Measurements from ENCODE around the gene KCNH2. TPM values are rescaled to one million over a fixed set of nuclear protein-coding genes. Genes with fewer than 3 reads are reported as not detected.

The KCNH2 gene
- total RNA-seq, 1 experiment from 2014 or later: 1.8 TPM

DNA sequence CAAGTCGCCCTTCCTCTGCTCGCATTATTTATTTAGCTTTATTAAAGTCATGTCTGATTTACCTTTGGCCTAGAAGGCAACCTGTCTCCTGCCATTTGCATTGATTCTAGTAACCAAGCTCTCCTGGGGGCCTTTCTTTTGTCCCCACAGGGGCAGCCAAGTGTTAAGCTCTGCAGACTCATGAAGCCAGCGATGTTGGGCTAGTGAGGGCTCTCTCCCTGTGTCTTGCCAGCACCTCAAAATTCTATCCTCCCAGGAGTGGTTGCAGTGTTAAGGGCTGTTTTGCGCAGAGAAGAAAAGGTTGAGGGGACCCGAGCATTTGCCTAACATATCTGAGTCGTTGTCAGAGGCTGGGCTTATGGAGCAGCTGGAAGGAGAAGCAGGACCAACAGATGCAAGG, 63.9 kb downstream of the KCNH2 start:
- ATAC-seq: no peak
- TF ChIP-seq TCF7L2 (IDR thresholded peaks at IDR 0.05; ENCODE audit: low read depth, low read length): no peak
- TF ChIP-seq, protein P1, sequence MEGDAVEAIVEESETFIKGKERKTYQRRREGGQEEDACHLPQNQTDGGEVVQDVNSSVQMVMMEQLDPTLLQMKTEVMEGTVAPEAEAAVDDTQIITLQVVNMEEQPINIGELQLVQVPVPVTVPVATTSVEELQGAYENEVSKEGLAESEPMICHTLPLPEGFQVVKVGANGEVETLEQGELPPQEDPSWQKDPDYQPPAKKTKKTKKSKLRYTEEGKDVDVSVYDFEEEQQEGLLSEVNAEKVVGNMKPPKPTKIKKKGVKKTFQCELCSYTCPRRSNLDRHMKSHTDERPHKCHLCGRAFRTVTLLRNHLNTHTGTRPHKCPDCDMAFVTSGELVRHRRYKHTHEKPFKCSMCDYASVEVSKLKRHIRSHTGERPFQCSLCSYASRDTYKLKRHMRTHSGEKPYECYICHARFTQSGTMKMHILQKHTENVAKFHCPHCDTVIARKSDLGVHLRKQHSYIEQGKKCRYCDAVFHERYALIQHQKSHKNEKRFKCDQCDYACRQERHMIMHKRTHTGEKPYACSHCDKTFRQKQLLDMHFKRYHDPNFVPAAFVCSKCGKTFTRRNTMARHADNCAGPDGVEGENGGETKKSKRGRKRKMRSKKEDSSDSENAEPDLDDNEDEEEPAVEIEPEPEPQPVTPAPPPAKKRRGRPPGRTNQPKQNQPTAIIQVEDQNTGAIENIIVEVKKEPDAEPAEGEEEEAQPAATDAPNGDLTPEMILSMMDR (IDR thresholded peaks at IDR 0.05): no peak
- no peak for TF ChIP-seq SIN3A (IDR thresholded peaks at IDR 0.05; ENCODE audit: borderline replicate concordance, insufficient read depth, low read depth, low read length)
- TF ChIP-seq POLR2AphosphoS5 (IDR thresholded peaks at IDR 0.05; ENCODE audit: low read depth, low read length): no peak
- TF ChIP-seq, protein P2, sequence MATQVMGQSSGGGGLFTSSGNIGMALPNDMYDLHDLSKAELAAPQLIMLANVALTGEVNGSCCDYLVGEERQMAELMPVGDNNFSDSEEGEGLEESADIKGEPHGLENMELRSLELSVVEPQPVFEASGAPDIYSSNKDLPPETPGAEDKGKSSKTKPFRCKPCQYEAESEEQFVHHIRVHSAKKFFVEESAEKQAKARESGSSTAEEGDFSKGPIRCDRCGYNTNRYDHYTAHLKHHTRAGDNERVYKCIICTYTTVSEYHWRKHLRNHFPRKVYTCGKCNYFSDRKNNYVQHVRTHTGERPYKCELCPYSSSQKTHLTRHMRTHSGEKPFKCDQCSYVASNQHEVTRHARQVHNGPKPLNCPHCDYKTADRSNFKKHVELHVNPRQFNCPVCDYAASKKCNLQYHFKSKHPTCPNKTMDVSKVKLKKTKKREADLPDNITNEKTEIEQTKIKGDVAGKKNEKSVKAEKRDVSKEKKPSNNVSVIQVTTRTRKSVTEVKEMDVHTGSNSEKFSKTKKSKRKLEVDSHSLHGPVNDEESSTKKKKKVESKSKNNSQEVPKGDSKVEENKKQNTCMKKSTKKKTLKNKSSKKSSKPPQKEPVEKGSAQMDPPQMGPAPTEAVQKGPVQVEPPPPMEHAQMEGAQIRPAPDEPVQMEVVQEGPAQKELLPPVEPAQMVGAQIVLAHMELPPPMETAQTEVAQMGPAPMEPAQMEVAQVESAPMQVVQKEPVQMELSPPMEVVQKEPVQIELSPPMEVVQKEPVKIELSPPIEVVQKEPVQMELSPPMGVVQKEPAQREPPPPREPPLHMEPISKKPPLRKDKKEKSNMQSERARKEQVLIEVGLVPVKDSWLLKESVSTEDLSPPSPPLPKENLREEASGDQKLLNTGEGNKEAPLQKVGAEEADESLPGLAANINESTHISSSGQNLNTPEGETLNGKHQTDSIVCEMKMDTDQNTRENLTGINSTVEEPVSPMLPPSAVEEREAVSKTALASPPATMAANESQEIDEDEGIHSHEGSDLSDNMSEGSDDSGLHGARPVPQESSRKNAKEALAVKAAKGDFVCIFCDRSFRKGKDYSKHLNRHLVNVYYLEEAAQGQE (IDR thresholded peaks at IDR 0.05; ENCODE audit: insufficient read depth in 1 of 2, low read depth in 2 of 2, low read length in 1 of 2): no peak
- ChIA-PET POLR2A (no interaction called here), CTCF (no interaction called here)
- H3K9me3 ChIP-seq (ENCODE audit: control insufficient read depth, insufficient read depth, low read depth, low read length): no peaks in the 10 kb centered on the region
- H3K36me3 ChIP-seq (ENCODE audit: control insufficient read depth, insufficient read depth, low read length): no peaks in the 10 kb centered on the region
- intact Hi-C loops (cut with micrococcal nuclease; ENCODE audit: unreplicated experiment): no loop called here
- H3K4me1 ChIP-seq (ENCODE audit: control insufficient read depth, insufficient read depth, low read length): no peaks in the 10 kb centered on the region
- H3K4me3 ChIP-seq (ENCODE audit: low read depth in 2 of 2, low read length in 2 of 2): no peak overlapping the region
- in situ Hi-C loops (cut with HindIII; ENCODE audit: low pct_unique_long_range_greater_than_20kb, low sequenced_read_pairs): no loop called here
- H3K27me3 ChIP-seq (ENCODE audit: control insufficient read depth, insufficient read depth, low read length): peaks cover 21% of the 10 kb centered on the region
- DNase-seq (ENCODE audit: low read depth, low spot score): no peak
- no TSS peak for BruUV-seq (replicated peaks)
- no peak overlapping the region for H3K27ac ChIP-seq (ENCODE audit: low read length)

DNA sequence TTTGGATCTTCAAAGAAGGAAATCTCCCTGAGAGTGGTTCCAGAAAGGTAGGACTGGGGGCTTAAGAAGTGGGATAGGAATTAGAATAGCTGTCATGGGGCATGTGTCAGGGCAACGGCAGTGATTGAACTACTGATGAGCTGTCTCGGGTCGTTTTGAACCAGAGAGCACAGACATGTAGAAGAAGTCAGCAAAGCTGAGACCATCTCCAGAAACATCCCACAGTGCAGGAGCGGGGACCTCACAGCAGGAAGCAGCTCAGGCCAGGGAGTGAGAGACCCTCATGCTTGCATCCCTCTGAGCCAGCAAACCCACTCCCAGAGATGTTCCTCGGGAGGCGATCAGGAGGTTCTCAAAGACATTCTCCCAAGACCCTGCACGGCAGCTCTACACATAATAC, 65.7 kb downstream of the KCNH2 start:
- Histone ChIP-seq H3K36me3 (ENCODE audit: control insufficient read depth, insufficient read depth, low read length) (no peaks in the 10 kb centered on the region), H3K27ac (ENCODE audit: low read length) (no peak overlapping the region), H3K4me3 (ENCODE audit: low read depth in 2 of 2, low read length in 2 of 2) (no peak overlapping the region), H3K4me1 (ENCODE audit: control insufficient read depth, insufficient read depth, low read length) (no peaks in the 10 kb centered on the region), H3K9me3 (ENCODE audit: control insufficient read depth, insufficient read depth, low read depth, low read length) (no peaks in the 10 kb centered on the region), H3K27me3 (ENCODE audit: control insufficient read depth, insufficient read depth, low read length) (peaks cover 7% of the 10 kb centered on the region)
- POLR2A ChIA-PET: interaction anchor here (0.6 kb wide), 1 partner anchor 331 kb away, joined by 5 read pairs; no protein-coding TSS in a partner anchor
- TF ChIP-seq POLR2AphosphoS5 (IDR thresholded peaks at IDR 0.05; ENCODE audit: low read depth, low read length): no peak
- TF ChIP-seq, protein P1 (IDR thresholded peaks at IDR 0.05): no peak
- TF ChIP-seq, protein P2 (IDR thresholded peaks at IDR 0.05; ENCODE audit: insufficient read depth in 1 of 2, low read depth in 2 of 2, low read length in 1 of 2): no peak
- no peak for TF ChIP-seq TCF7L2 (IDR thresholded peaks at IDR 0.05; ENCODE audit: low read depth, low read length)
- no peak for TF ChIP-seq SIN3A (IDR thresholded peaks at IDR 0.05; ENCODE audit: borderline replicate concordance, insufficient read depth, low read depth, low read length)
- CTCF ChIA-PET: interaction anchor here (0.7 to 1.0 kb wide), 2 partner anchors 14 to 73 kb away, joined by 3 to 4 read pairs; no protein-coding TSS in a partner anchor
- in situ Hi-C loops (cut with HindIII; ENCODE audit: low pct_unique_long_range_greater_than_20kb, low sequenced_read_pairs) (no loop called here), intact Hi-C loops (cut with micrococcal nuclease; ENCODE audit: unreplicated experiment) (no loop called here)
- BruUV-seq (replicated peaks): no TSS peak
- DNase-seq (ENCODE audit: low read depth, low spot score): no peak
- no peak for ATAC-seq
